Liver (tissue), 9 donors: ENCODE results near the gene CPOX. TPM values are rescaled to one million over a fixed set of nuclear protein-coding genes. Genes with fewer than 3 reads are reported as not detected.

Experiments
- DNase-seq: peaks from one replicate; pipeline ENCODE4 v3.0.0-alpha.2; 2017; ENCODE audit warnings: low spot score
- H3K27ac ChIP-seq, 2 donors: one replicate each; pipeline ENCODE4 v1.7.0; 2013; ENCODE audit warnings: inconsistent platforms in 2 of 2, low read length in 2 of 2, control low read depth in 1 of 2, low read depth in 1 of 2, mild to moderate bottlenecking in 1 of 2
- H3K27me3 ChIP-seq, 4 donors: one replicate each; pipeline versions ENCODE4 v1.6.1 to v1.7.0; 2013; ENCODE audit warnings: low read length in 3 of 4, inconsistent platforms in 1 of 4, mild to moderate bottlenecking in 1 of 4, moderate library complexity in 1 of 4; ENCODE audit not compliant: control insufficient read depth in 4 of 4, insufficient read depth in 4 of 4
- H3K36me3 ChIP-seq, 4 donors: one replicate each; pipeline versions ENCODE4 v1.6.1 to v1.7.0; 2013; ENCODE audit warnings: low read length in 3 of 4, mild to moderate bottlenecking in 3 of 4, low read depth in 1 of 4, moderate library complexity in 1 of 4; ENCODE audit not compliant: control insufficient read depth in 4 of 4, insufficient read depth in 3 of 4
- H3K4me1 ChIP-seq, 4 donors: one replicate each; pipeline versions ENCODE4 v1.6.1 to v1.7.0; 2013; ENCODE audit warnings: low read length in 3 of 4, mild to moderate bottlenecking in 3 of 4, moderate library complexity in 1 of 4; ENCODE audit not compliant: control insufficient read depth in 4 of 4, insufficient read depth in 4 of 4
- H3K4me3 ChIP-seq, 3 donors: one replicate each; pipeline versions ENCODE4 v1.6.1 to v1.7.0; 2013; ENCODE audit warnings: low read length in 3 of 3, control low read depth in 1 of 3, low read depth in 1 of 3, mild to moderate bottlenecking in 1 of 3
- H3K9ac ChIP-seq, 2 donors: one replicate each; pipeline ENCODE4 v1.7.0; 2013; ENCODE audit warnings: low read length in 2 of 2, mild to moderate bottlenecking in 2 of 2, moderate library complexity in 2 of 2, control low read depth in 1 of 2, low read depth in 1 of 2
- H3K9me3 ChIP-seq, 4 donors: one replicate each; pipeline versions ENCODE4 v1.6.1 to v1.7.0; 2013; ENCODE audit warnings: low read length in 3 of 4; ENCODE audit not compliant: control insufficient read depth in 4 of 4
- ATF3 ChIP-seq: IDR thresholded peaks from 2 replicates; pipeline ENCODE4 v1.6.1; 2016; ENCODE audit warnings: antibody characterized with exemption
- EGR1 ChIP-seq, 2 donors: IDR thresholded peaks; 2 replicates each; pipeline ENCODE4 v1.6.1; 2016 to 2018; ENCODE audit warnings: antibody characterized with exemption in 2 of 2, low read depth in 2 of 2
- FOXA1 ChIP-seq: IDR thresholded peaks from 2 replicates; pipeline ENCODE4 v1.6.1; 2016; ENCODE audit warnings: antibody characterized with exemption
- FOXA2 ChIP-seq: IDR thresholded peaks from 2 replicates; pipeline ENCODE4 v1.6.1; 2016; ENCODE audit warnings: antibody characterized with exemption
- GABPA ChIP-seq, 2 donors: IDR thresholded peaks in 1 of 2; conservative IDR thresholded peaks in 1 of 2; 2 replicates each; pipeline ENCODE4 v1.6.1; 2016; ENCODE audit warnings: antibody characterized with exemption in 2 of 2, mild to moderate bottlenecking in 1 of 2, moderate library complexity in 1 of 2
- HNF4A ChIP-seq, 2 donors: conservative IDR thresholded peaks; 2 replicates each; pipeline ENCODE4 v1.6.1; 2016; ENCODE audit warnings: antibody characterized with exemption in 2 of 2, mild to moderate bottlenecking in 2 of 2
- HNF4G ChIP-seq: IDR thresholded peaks from 2 replicates; pipeline ENCODE4 v1.6.1; 2016; ENCODE audit warnings: antibody characterized with exemption
- JUND ChIP-seq, 2 donors: IDR thresholded peaks; 2 replicates each; pipeline ENCODE4 v1.6.1; 2016; ENCODE audit warnings: antibody characterized with exemption in 2 of 2
- MAX ChIP-seq: IDR thresholded peaks from 2 replicates; pipeline ENCODE4 v1.6.1; 2016; ENCODE audit warnings: antibody characterized with exemption
- NR2F2 ChIP-seq: IDR thresholded peaks from 2 replicates; pipeline ENCODE4 v1.6.1; 2016; ENCODE audit warnings: antibody characterized with exemption
- RAD21 ChIP-seq, 2 donors: IDR thresholded peaks; 2 replicates each; pipeline ENCODE4 v1.6.1; 2016; ENCODE audit warnings: antibody characterized with exemption in 2 of 2, mild to moderate bottlenecking in 2 of 2
- RXRA ChIP-seq, 2 donors: IDR thresholded peaks; 2 replicates each; pipeline ENCODE4 v1.6.1; 2017 to 2018; ENCODE audit warnings: antibody characterized with exemption in 2 of 2, mild to moderate bottlenecking in 1 of 2
- SP1 ChIP-seq: IDR thresholded peaks from 2 replicates; pipeline ENCODE4 v1.6.1; 2018; ENCODE audit warnings: antibody characterized with exemption, mild to moderate bottlenecking
- TAF1 ChIP-seq: conservative IDR thresholded peaks from 2 replicates; pipeline ENCODE4 v1.6.1; 2016; ENCODE audit warnings: antibody characterized with exemption, mild to moderate bottlenecking
- YY1 ChIP-seq: IDR thresholded peaks from 2 replicates; pipeline ENCODE4 v1.6.1; 2016; ENCODE audit warnings: antibody characterized with exemption, mild to moderate bottlenecking
- WGBS: extraction: QIAGEN DNeasy Blood & Tissue Kit; methylation state at CpG from one replicate; pipeline ENCODE4 v1.1.7; 2013; 5-methylcytosine and 5-hydroxymethylcytosine counted together
- polyA plus RNA-seq, 2 donors: library from polyadenylated mRNA; stranded (reverse) in 1 of 2; unstranded in 1 of 2; fragments of 200-250 nt in 1 of 2; fragments of >200 nt in 1 of 2; fragmentation: Nextera tagmentation in 1 of 2; extraction: Ambion mirVana in 1 of 2; gene quantifications; one replicate each; pipeline versions ENCODE4 v1.2.1 to v1.2.3, GENCODE V29; 2013 to 2015
- total RNA-seq, 2 donors: library from RNA; depleted of rRNA; stranded (reverse); fragments of >200 nt; gene quantifications; one replicate each; pipeline ENCODE4 v1.2.3, GENCODE V29; 2014
- TF ChIP-seq, protein P1 (sequence below): IDR thresholded peaks from 2 replicates; pipeline ENCODE4 v1.6.1; 2016; ENCODE audit warnings: antibody characterized with exemption
- TF ChIP-seq, protein P2 (sequence below): fragments of 150-350 bp; IDR thresholded peaks from 2 replicates; pipeline ENCODE4 v1.5.1; 2017; ENCODE audit warnings: improper control_type of control experiment, low read depth, low read length; ENCODE audit not compliant: missing input control
- TF ChIP-seq, protein P3 (sequence below): IDR thresholded peaks from 2 replicates; pipeline ENCODE4 v1.6.1; 2016; ENCODE audit warnings: antibody characterized with exemption, mild to moderate bottlenecking
- donor health status: healthy.
- donor health status: healthy.
- donor health status: healthy.
- donor health status: healthy.
- donor health status: healthy.

CPOX gene
- total and polyA plus RNA-seq, 4 donors = 8.8 to 280 (median 16.3) TPM

- Histone ChIP-seq H3K36me3 (no peaks in the 10 kb centered on the region), H3K27ac (no peak overlapping the region), H3K9ac (no peak overlapping the region), H3K9me3 (no peaks in the 10 kb centered on the region), H3K4me1 (no peaks in the 10 kb centered on the region), H3K27me3 (no peaks in the 10 kb centered on the region), H3K4me3 (no peak overlapping the region)
- no peak for DNase-seq
- TF ChIP-seq TAF1 (no peak), FOXA2 (no peak), ATF3 (no peak), YY1 (no peak), FOXA1 (no peak), MAX (no peak), HNF4G (no peak), HNF4A (conservative IDR thresholded peaks at IDR 0.05) (no peak), SP1 (no peak), NR2F2 (no peak), JUND (IDR thresholded peaks at IDR 0.05) (no peak), GABPA (IDR thresholded peaks at IDR 0.05 in 1 of 2, conservative IDR thresholded peaks at IDR 0.05 in 1 of 2) (no peak), EGR1 (IDR thresholded peaks at IDR 0.05; ENCODE audit: low read depth in 2 of 2) (no peak), RAD21 (IDR thresholded peaks at IDR 0.05) (no peak), RXRA (IDR thresholded peaks at IDR 0.05) (no peak)
- TF ChIP-seq, protein P1, sequence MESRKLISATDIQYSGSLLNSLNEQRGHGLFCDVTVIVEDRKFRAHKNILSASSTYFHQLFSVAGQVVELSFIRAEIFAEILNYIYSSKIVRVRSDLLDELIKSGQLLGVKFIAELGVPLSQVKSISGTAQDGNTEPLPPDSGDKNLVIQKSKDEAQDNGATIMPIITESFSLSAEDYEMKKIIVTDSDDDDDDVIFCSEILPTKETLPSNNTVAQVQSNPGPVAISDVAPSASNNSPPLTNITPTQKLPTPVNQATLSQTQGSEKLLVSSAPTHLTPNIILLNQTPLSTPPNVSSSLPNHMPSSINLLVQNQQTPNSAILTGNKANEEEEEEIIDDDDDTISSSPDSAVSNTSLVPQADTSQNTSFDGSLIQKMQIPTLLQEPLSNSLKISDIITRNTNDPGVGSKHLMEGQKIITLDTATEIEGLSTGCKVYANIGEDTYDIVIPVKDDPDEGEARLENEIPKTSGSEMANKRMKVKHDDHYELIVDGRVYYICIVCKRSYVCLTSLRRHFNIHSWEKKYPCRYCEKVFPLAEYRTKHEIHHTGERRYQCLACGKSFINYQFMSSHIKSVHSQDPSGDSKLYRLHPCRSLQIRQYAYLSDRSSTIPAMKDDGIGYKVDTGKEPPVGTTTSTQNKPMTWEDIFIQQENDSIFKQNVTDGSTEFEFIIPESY = no peak
- TF ChIP-seq, protein P2, sequence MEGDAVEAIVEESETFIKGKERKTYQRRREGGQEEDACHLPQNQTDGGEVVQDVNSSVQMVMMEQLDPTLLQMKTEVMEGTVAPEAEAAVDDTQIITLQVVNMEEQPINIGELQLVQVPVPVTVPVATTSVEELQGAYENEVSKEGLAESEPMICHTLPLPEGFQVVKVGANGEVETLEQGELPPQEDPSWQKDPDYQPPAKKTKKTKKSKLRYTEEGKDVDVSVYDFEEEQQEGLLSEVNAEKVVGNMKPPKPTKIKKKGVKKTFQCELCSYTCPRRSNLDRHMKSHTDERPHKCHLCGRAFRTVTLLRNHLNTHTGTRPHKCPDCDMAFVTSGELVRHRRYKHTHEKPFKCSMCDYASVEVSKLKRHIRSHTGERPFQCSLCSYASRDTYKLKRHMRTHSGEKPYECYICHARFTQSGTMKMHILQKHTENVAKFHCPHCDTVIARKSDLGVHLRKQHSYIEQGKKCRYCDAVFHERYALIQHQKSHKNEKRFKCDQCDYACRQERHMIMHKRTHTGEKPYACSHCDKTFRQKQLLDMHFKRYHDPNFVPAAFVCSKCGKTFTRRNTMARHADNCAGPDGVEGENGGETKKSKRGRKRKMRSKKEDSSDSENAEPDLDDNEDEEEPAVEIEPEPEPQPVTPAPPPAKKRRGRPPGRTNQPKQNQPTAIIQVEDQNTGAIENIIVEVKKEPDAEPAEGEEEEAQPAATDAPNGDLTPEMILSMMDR = no peak
- TF ChIP-seq, protein P3, sequence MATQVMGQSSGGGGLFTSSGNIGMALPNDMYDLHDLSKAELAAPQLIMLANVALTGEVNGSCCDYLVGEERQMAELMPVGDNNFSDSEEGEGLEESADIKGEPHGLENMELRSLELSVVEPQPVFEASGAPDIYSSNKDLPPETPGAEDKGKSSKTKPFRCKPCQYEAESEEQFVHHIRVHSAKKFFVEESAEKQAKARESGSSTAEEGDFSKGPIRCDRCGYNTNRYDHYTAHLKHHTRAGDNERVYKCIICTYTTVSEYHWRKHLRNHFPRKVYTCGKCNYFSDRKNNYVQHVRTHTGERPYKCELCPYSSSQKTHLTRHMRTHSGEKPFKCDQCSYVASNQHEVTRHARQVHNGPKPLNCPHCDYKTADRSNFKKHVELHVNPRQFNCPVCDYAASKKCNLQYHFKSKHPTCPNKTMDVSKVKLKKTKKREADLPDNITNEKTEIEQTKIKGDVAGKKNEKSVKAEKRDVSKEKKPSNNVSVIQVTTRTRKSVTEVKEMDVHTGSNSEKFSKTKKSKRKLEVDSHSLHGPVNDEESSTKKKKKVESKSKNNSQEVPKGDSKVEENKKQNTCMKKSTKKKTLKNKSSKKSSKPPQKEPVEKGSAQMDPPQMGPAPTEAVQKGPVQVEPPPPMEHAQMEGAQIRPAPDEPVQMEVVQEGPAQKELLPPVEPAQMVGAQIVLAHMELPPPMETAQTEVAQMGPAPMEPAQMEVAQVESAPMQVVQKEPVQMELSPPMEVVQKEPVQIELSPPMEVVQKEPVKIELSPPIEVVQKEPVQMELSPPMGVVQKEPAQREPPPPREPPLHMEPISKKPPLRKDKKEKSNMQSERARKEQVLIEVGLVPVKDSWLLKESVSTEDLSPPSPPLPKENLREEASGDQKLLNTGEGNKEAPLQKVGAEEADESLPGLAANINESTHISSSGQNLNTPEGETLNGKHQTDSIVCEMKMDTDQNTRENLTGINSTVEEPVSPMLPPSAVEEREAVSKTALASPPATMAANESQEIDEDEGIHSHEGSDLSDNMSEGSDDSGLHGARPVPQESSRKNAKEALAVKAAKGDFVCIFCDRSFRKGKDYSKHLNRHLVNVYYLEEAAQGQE = no peak
- WGBS = 95% methylated on average over 3 of the region's 3 CpGs
Observed at GRCh38 chr3:98550833-98551232, 42.6 kb downstream of the CPOX start.
